Measurements from ENCODE around the gene ALDH2. TPM values are rescaled to one million over a fixed set of nuclear protein-coding genes. Genes with fewer than 3 reads are reported as not detected.

Gene ALDH2
- polyA plus RNA-seq, 1 donor (not counting 4 experiments of a cell fraction or from before 2014, with no cell fraction given), result 33.8 TPM

GRCh38 chr12:111783046-111783445 lies 16.3 kb downstream of the ALDH2 start:
- dilution Hi-C loops (cut with MboI; ENCODE audit: extremely low pct_ligation_motif_present, low sequenced_read_pairs), result no loop called here
- H3K4me3 ChIP-seq (ENCODE audit: control insufficient read depth in 2 of 3, extremely low read depth in 1 of 3, insufficient read depth in 2 of 3, low read depth in 1 of 3, low read length in 3 of 3), result no peak overlapping the region
- no peak overlapping the region for H3K27ac ChIP-seq (ENCODE audit: control insufficient read depth, insufficient read depth, low read length)
- peaks cover 9 to 10% of the 10 kb centered on the region in 2 experiments for H3K36me3 ChIP-seq (ENCODE audit: control insufficient read depth in 2 of 2, extremely low read depth in 1 of 2, insufficient read depth in 2 of 2, low read length in 2 of 2)
- H3K9me1 ChIP-seq (ENCODE audit: control insufficient read depth, extremely low read depth, insufficient read depth, low read length), result peaks cover 2% of the 10 kb centered on the region
- no peaks in the 10 kb centered on the region for H3K79me2 ChIP-seq (ENCODE audit: control insufficient read depth, insufficient read depth, low read length)
- FAIRE-seq (no peak), DNase-seq (ENCODE audit: low read depth, low spot score) (no peak)
- TF ChIP-seq CTCF (optimal IDR thresholded peaks at IDR 0.05 in 1 of 3, IDR thresholded peaks at IDR 0.05 in 1 of 3, conservative IDR thresholded peaks at IDR 0.05 in 1 of 3; ENCODE audit: extremely low read depth in 1 of 3, insufficient read depth in 2 of 3, low read length in 3 of 3) (no peak), EZH2 (IDR thresholded peaks at IDR 0.05; ENCODE audit: low read length) (no peak)
- H3K27me3 ChIP-seq (ENCODE audit: control insufficient read depth, extremely low read depth, insufficient read depth, low read length), result no peaks in the 10 kb centered on the region
- H4K20me1 ChIP-seq (ENCODE audit: control insufficient read depth, extremely low read depth, insufficient read depth, low read length), result no peaks in the 10 kb centered on the region
- peaks cover 3% of the 10 kb centered on the region for H3K4me1 ChIP-seq (ENCODE audit: control insufficient read depth, extremely low read depth, insufficient read depth, low read length)
- no peak overlapping the region for H3K4me2 ChIP-seq (ENCODE audit: control insufficient read depth, extremely low read depth, insufficient read depth, low read depth, low read length)
- no peak overlapping the region for H2AFZ ChIP-seq (ENCODE audit: control insufficient read depth, low read length)
- no peak overlapping the region for H3K9ac ChIP-seq (ENCODE audit: control insufficient read depth, extremely low read depth, insufficient read depth, low read length)
- H3K9me3 ChIP-seq (ENCODE audit: control insufficient read depth, low read depth, low read length), result no peaks in the 10 kb centered on the region

- Histone ChIP-seq H3K9me3 (ENCODE audit: control insufficient read depth, low read depth, low read length) (no peaks in the 10 kb centered on the region), H3K27me3 (ENCODE audit: control insufficient read depth, extremely low read depth, insufficient read depth, low read length) (no peaks in the 10 kb centered on the region), H3K9ac (ENCODE audit: control insufficient read depth, extremely low read depth, insufficient read depth, low read length) (no peak overlapping the region), H3K9me1 (ENCODE audit: control insufficient read depth, extremely low read depth, insufficient read depth, low read length) (peaks cover 2% of the 10 kb centered on the region), H4K20me1 (ENCODE audit: control insufficient read depth, extremely low read depth, insufficient read depth, low read length) (no peaks in the 10 kb centered on the region), H3K4me2 (ENCODE audit: control insufficient read depth, extremely low read depth, insufficient read depth, low read depth, low read length) (no peak overlapping the region), H3K79me2 (ENCODE audit: control insufficient read depth, insufficient read depth, low read length) (no peaks in the 10 kb centered on the region), H3K27ac (ENCODE audit: control insufficient read depth, insufficient read depth, low read length) (no peak overlapping the region), H3K4me3 (ENCODE audit: control insufficient read depth in 2 of 3, extremely low read depth in 1 of 3, insufficient read depth in 2 of 3, low read depth in 1 of 3, low read length in 3 of 3) (no peak overlapping the region), H3K36me3 (ENCODE audit: control insufficient read depth in 2 of 2, extremely low read depth in 1 of 2, insufficient read depth in 2 of 2, low read length in 2 of 2) (peaks cover 9 to 12% of the 10 kb centered on the region in 2 experiments), H3K4me1 (ENCODE audit: control insufficient read depth, extremely low read depth, insufficient read depth, low read length) (peaks cover 3% of the 10 kb centered on the region), H2AFZ (ENCODE audit: control insufficient read depth, low read length) (no peak overlapping the region)
- DNase-seq (ENCODE audit: low read depth, low spot score), result no peak
- dilution Hi-C loops (cut with MboI; ENCODE audit: extremely low pct_ligation_motif_present, low sequenced_read_pairs), result no loop called here
- TF ChIP-seq EZH2 (IDR thresholded peaks at IDR 0.05; ENCODE audit: low read length) (no peak), CTCF (optimal IDR thresholded peaks at IDR 0.05 in 1 of 3, IDR thresholded peaks at IDR 0.05 in 1 of 3, conservative IDR thresholded peaks at IDR 0.05 in 1 of 3; ENCODE audit: extremely low read depth in 1 of 3, insufficient read depth in 2 of 3, low read length in 3 of 3) (no peak)
- FAIRE-seq, result no peak
These were observed 18.2 kb downstream of the ALDH2 start for GRCh38 chr12:111784953-111785352.

All from keratinocyte (primary cell).